Measurements from ENCODE around the gene BUD23. TPM values are rescaled to one million over a fixed set of nuclear protein-coding genes. Genes with fewer than 3 reads are reported as not detected.

BUD23 gene
- total RNA-seq, 1 experiment from 2014 or later = 78.1 TPM

DNA sequence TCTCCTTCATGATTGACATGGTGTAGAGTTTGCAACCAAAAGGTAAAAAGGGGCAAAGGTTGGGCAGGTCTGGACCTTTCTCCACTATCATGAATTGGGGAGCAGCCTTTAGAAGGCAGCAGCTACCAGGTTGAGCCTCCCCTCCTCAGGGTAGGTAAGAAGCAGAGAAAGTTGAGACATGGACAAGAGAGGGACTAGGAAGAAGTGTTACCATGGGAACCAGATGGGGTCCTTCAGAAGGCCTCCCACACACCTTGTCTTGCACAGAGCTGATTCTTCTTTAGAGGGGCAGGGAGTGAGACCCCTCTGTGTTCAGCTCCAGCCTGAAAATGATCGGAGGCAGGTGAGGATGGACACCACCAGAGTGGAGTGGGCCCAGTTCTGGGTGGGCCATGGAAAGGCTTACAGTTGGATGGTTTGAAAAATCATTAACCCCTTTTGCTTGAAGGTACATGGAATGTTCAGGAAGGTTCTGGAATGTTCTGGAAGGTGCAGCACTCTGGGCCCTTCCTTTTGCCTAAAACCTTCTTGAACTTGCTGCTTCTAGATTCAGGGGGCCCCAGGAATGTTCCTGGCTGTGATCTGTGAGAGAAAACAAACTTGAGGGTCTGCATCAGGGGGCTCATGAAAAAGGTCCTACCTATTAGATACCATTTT is 8.8 kb upstream of the BUD23 start:
- H2BK20ac ChIP-seq (ENCODE audit: low read depth, low read length, poor library complexity, severe bottlenecking) = no peak overlapping the region
- H3K9me3 ChIP-seq (ENCODE audit: control insufficient read depth, low read depth, low read length) = no peaks in the 10 kb centered on the region
- no peak overlapping the region for H3K27ac ChIP-seq (ENCODE audit: insufficient read length, low read depth, low read length)
- H3K23me2 ChIP-seq (ENCODE audit: insufficient read length, low read depth, low read length, poor library complexity, severe bottlenecking) = no peaks in the 10 kb centered on the region
- H2BK5ac ChIP-seq (ENCODE audit: insufficient read length, low read length) = no peak overlapping the region
- H3K14ac ChIP-seq (ENCODE audit: insufficient read depth, low read length) = no peak overlapping the region
- H3K18ac ChIP-seq (ENCODE audit: insufficient read length, low read depth, low read length) = no peak overlapping the region
- no peaks in the 10 kb centered on the region for H3K27me3 ChIP-seq (ENCODE audit: insufficient read depth, low read length)
- H3K79me1 ChIP-seq (ENCODE audit: insufficient read depth, low read depth, low read length, poor library complexity, severe bottlenecking) = no peaks in the 10 kb centered on the region
- peaks cover 0 to 16% of the 10 kb centered on the region in 2 experiments; a peak in 2 of 4 replicates for H3K4me1 Mint-ChIP-seq
- H3K36me3 Mint-ChIP-seq (ENCODE audit: insufficient read depth in 1 of 3, low read depth in 3 of 3) = peaks cover 13 to 23% (median 17%) of the 10 kb centered on the region in 3 experiments
- no peak overlapping the region for H3K27ac Mint-ChIP-seq
- H3K79me2 ChIP-seq (ENCODE audit: insufficient read depth, low read length) = no peaks in the 10 kb centered on the region
- H3K4me1 ChIP-seq (ENCODE audit: insufficient read depth, low read length) = no peaks in the 10 kb centered on the region
- H3K9ac ChIP-seq (ENCODE audit: extremely low read depth, insufficient read length, low read length) = no peak overlapping the region
- H4K8ac ChIP-seq (replicated peaks; ENCODE audit: insufficient read length, low read depth, low read length) = no peak overlapping the region
- no peak overlapping the region for H2BK12ac ChIP-seq (ENCODE audit: insufficient read length, low read depth, low read length)
- TF ChIP-seq, protein P1, sequence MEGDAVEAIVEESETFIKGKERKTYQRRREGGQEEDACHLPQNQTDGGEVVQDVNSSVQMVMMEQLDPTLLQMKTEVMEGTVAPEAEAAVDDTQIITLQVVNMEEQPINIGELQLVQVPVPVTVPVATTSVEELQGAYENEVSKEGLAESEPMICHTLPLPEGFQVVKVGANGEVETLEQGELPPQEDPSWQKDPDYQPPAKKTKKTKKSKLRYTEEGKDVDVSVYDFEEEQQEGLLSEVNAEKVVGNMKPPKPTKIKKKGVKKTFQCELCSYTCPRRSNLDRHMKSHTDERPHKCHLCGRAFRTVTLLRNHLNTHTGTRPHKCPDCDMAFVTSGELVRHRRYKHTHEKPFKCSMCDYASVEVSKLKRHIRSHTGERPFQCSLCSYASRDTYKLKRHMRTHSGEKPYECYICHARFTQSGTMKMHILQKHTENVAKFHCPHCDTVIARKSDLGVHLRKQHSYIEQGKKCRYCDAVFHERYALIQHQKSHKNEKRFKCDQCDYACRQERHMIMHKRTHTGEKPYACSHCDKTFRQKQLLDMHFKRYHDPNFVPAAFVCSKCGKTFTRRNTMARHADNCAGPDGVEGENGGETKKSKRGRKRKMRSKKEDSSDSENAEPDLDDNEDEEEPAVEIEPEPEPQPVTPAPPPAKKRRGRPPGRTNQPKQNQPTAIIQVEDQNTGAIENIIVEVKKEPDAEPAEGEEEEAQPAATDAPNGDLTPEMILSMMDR (conservative IDR thresholded peaks at IDR 0.05) = no peak
- WGBS (ENCODE audit: extremely low coverage, insufficient read length, low lambda C conversion rate) = no CpG with 5 or more reads among the region's 1 CpG
- H3K56ac ChIP-seq (ENCODE audit: insufficient read length, low read depth, low read length) = no peak overlapping the region
- H2AFZ ChIP-seq (ENCODE audit: low read length) = no peak overlapping the region
- H3K4me3 Mint-ChIP-seq = no peak overlapping the region
- H2BK120ac ChIP-seq (ENCODE audit: low read depth, low read length, poor library complexity, severe bottlenecking) = no peak overlapping the region
- no peaks in the 10 kb centered on the region for H4K20me1 ChIP-seq (ENCODE audit: control insufficient read depth, insufficient read depth, insufficient read length)
- no peak overlapping the region for H3K4ac ChIP-seq (ENCODE audit: low read depth, low read length)
- H3K23ac ChIP-seq (ENCODE audit: insufficient read length, low read depth, low read length) = no peak overlapping the region
- no peak overlapping the region for H2AK5ac ChIP-seq (ENCODE audit: insufficient read length, low read length)
- H2BK15ac ChIP-seq (ENCODE audit: low read depth, low read length) = no peak overlapping the region
- H3T11ph ChIP-seq (ENCODE audit: low read length) = no peak overlapping the region
- peaks cover 1% of the 10 kb centered on the region; the same call in 1 of the 2 replicates for H3K27me3 Mint-ChIP-seq (ENCODE audit: low read depth)
- no peaks in the 10 kb centered on the region for H3K9me3 Mint-ChIP-seq
- H4K91ac ChIP-seq (ENCODE audit: insufficient read length, low read depth, low read length) = no peak overlapping the region
- no peak overlapping the region for H3K4me2 ChIP-seq (ENCODE audit: insufficient read depth, insufficient read length, low read length)
- DNase-seq = no peak
- H4K5ac ChIP-seq (ENCODE audit: insufficient read length, low read depth, low read length) = no peak overlapping the region
